ENCODE measurements around the gene CRBN.

GRCh38 chr3:3133500-3133899 lies 46.0 kb downstream of the CRBN start:
- TF ChIP-seq EZH2 (IDR thresholded peaks at IDR 0.05; ENCODE audit: insufficient read depth, poor library complexity, severe bottlenecking) (no peak), EZH2phosphoT487 (IDR thresholded peaks at IDR 0.05; ENCODE audit: insufficient read depth, low read depth) (no peak)
